ENCODE measurements around the gene MOB3B.
A peak's percentile ranks its signal among the peaks of the same experiment; 100 is the strongest.

The MOB3B gene

DNA sequence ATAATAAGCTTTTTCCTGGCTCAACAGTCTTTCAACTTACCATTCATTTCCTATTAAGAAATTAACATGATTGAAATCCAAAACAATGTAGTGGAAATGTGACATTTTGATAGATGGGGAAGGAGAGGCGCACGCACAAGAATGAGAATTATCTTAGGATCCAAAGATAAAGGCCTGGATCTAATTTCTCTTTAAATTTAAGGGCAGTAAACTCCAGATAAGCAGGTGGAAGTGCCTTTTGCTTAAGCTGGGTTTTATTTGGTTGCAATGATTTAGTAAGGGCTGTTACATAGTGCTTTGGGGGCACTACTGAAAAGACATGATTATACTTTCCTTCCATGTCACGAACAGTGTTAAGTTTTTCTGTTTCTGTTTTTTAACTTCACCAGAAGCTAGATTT, 250.0 kb downstream of the MOB3B start:
- DNase-seq (ENCODE audit: low spot score): no peak

DNA sequence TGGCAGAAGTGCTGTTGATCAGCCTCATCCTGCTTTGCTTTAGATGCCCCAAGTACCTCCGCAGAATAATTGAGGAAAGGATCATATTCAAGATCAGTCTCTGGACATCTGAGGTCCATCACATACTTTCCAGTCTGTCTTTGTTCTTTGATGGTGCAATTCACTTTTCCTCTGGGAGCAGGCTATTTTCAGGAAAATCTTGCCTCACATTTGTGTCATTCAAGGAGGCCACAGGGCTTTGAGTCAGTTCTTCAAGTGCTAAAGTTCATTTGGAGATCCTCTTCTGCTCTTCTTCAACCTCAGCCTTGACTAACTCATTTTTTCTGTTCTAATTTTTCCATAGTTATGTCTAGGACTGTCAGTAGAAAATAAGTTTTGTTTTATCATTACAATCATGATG, 251.2 kb downstream of the MOB3B start:
- DNase-seq (ENCODE audit: low spot score): no peak

DNA sequence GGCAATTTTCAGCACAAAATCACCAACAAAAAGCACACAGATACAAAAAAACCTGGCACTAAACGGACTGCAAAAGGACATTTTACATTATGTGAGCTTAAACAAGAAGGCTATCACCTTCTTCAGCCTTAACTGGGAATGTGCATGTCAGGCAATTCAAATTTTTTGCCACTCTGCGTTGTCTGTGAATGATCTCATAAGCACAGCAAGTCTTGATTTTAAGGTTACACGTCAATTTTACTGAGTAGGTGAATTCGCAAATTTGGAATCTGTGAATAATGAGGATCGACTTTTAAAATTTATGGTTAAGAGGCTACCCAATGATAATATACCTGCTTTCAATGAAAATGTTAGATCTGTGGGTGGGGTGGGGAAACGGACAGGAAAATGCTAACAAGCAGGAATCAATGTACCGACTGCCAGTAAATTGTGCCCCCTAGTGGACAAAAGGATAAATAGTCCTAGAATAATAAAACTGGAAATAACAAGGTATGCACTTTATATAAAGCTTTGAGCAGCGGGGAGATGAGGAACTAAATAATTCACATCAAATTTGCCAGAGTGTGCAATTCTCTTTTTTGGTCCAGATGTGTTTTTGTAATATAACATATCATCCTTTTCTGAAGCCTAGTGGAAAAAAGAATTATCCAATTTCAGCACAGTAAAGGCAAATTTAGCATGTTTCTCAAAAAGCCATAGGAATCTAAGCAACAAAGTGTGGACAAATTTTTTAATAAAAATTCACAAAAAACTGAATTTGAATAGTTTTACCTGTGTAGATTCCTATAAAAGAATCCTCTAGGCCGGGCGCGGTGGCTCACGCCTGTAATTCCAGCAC, 253.2 kb downstream of the MOB3B start:
- DNase-seq (ENCODE audit: low spot score): peak; percentile 42
